ENCODE results near the gene TMEM151B. TPM values are rescaled to one million over a fixed set of nuclear protein-coding genes. Genes with fewer than 3 reads are reported as not detected.

The TMEM151B gene
- total RNA-seq, 4 donors from 2014 or later, result 0.10 to 0.15 TPM; not detected in 2

GRCh38 chr6:44289726-44290260 is 19.5 kb downstream of the TMEM151B start:
- no peak for DNase-seq (ENCODE audit: low spot score in 2 of 2)
- no peaks in the 10 kb centered on the region for H3K36me3 ChIP-seq
- H3K9me3 ChIP-seq, result no peaks in the 10 kb centered on the region
- peaks cover 3% of the 10 kb centered on the region for H3K4me1 ChIP-seq
- no peak overlapping the region for H3K4me3 ChIP-seq
- H3K27me3 ChIP-seq, result peaks cover 62% of the 10 kb centered on the region
- no peak overlapping the region for H3K27ac ChIP-seq
- no peak for TF ChIP-seq POLR2AphosphoS5 (IDR thresholded peaks at IDR 0.05)
- TF ChIP-seq POLR2A (IDR thresholded peaks at IDR 0.05), result no peak
- TF ChIP-seq EP300 (IDR thresholded peaks at IDR 0.05), result no peak
- no peak for TF ChIP-seq CTCF (IDR thresholded peaks at IDR 0.05)
- WGBS, result 36% methylated on average over 6 of the region's 7 CpGs

GRCh38 chr6:44291841-44292240 is 21.6 kb downstream of the TMEM151B start:
- Histone ChIP-seq H3K4me1 (peaks cover 4% of the 10 kb centered on the region), H3K27ac (no peak overlapping the region), H3K36me3 (no peaks in the 10 kb centered on the region), H3K4me3 (no peak overlapping the region), H3K27me3 (peaks cover 77% of the 10 kb centered on the region), H3K9me3 (no peaks in the 10 kb centered on the region)
- no peak for TF ChIP-seq EP300 (IDR thresholded peaks at IDR 0.05)
- no peak for TF ChIP-seq POLR2AphosphoS5 (IDR thresholded peaks at IDR 0.05)
- no peak for TF ChIP-seq POLR2A (IDR thresholded peaks at IDR 0.05)
- no peak for TF ChIP-seq CTCF (IDR thresholded peaks at IDR 0.05)
- WGBS, result 65% methylated on average over 4 of the region's 4 CpGs
- no peak for DNase-seq (ENCODE audit: low spot score in 2 of 2)

GRCh38 chr6:44292661-44293365 is 22.6 kb downstream of the TMEM151B start:
- no peak overlapping the region for H3K27ac ChIP-seq
- H3K4me3 ChIP-seq, result no peak overlapping the region
- no peak for DNase-seq (ENCODE audit: low spot score in 2 of 2)
- H3K9me3 ChIP-seq, result no peaks in the 10 kb centered on the region
- no peaks in the 10 kb centered on the region for H3K36me3 ChIP-seq
- TF ChIP-seq CTCF (IDR thresholded peaks at IDR 0.05) (no peak), EP300 (IDR thresholded peaks at IDR 0.05) (no peak), POLR2A (IDR thresholded peaks at IDR 0.05) (no peak), POLR2AphosphoS5 (IDR thresholded peaks at IDR 0.05) (no peak)
- peaks cover 13% of the 10 kb centered on the region for H3K4me1 ChIP-seq
- WGBS, result 73% methylated on average over 4 of the region's 4 CpGs
- peaks cover 80% of the 10 kb centered on the region for H3K27me3 ChIP-seq

GRCh38 chr6:44294832-44295791 is 24.9 kb downstream of the TMEM151B start:
- WGBS, result 78% methylated on average over 7 of the region's 7 CpGs
- peaks cover 1% of the 10 kb centered on the region for H3K36me3 ChIP-seq
- no peak overlapping the region for H3K27ac ChIP-seq
- no peak for DNase-seq (ENCODE audit: low spot score in 2 of 2)
- no peak overlapping the region for H3K4me3 ChIP-seq
- TF ChIP-seq POLR2A (IDR thresholded peaks at IDR 0.05) (no peak), CTCF (IDR thresholded peaks at IDR 0.05) (no peak), EP300 (IDR thresholded peaks at IDR 0.05) (no peak), POLR2AphosphoS5 (IDR thresholded peaks at IDR 0.05) (no peak)
- H3K9me3 ChIP-seq, result no peaks in the 10 kb centered on the region
- H3K4me1 ChIP-seq, result peaks cover 14% of the 10 kb centered on the region
- H3K27me3 ChIP-seq, result peaks cover 70% of the 10 kb centered on the region
